ENCODE results near the gene SDK2.
"Not testable (repeated sequence)": the region's sequence is repeated elsewhere in the genome, so short reads cannot be mapped to it uniquely, and the experiment has no call there.

SDK2 gene

DNA sequence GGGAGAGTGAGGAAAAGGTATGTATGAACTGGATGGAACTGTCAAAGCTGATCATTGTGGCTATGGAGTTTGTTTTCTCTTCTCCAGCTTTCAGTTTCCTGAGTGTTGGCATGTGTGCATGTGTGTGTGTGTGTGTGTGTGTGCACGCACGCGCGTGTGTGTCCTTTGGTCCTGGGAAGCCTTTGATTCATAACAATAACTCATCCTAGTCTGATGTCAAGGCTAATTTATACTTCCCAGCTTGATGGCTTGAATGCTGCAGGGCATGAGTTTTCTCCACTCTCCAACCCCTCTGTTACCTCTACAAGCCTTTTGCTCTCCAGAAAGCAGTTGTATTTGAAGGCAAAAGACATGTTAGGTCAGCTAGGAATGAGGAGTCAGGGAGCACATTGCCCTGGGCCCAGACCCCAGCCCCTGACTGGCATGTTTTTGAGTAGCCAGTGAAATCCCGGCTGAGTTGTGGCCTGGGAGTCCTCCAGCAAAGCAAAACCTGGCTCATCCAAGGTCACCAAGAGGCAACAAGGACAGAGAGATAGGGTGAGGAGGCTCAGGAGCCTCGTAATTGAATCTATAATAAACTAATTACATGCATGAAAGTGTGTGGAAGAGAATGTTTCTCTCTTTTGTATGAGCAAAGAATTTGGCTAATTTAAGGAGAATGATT is 323.5 kb downstream of the SDK2 start:
- no peak for DNase-seq (ENCODE audit: low read depth)

- DNase-seq (ENCODE audit: low read depth): no peak
Observed at GRCh38 chr17:73319766-73320165, 324.5 kb downstream of the SDK2 start.

GRCh38 chr17:73318836-73319235 is 325.4 kb downstream of the SDK2 start:
- DNase-seq (ENCODE audit: low read depth): no peak

DNA sequence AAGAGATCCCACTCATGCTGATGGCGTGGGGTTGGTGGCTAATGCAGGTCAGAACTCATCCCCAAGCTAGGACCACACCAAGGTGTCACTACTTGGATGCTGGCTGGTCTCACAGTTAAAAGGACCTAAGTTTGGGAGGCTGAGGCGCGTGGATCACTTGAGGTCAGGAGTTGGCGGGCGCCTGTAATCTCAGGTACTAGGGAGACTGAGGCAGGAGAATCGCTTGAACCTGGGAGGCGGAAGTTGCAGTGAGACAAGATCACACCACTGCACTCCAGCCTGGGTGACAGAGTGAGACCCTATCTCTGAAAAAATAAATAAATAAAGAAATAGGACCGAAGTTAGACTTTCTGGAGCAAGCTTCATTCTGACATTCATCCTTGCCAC is 325.8 kb downstream of the SDK2 start:
- no peak for DNase-seq (ENCODE audit: low read depth)

- DNase-seq (ENCODE audit: low read depth): no peak
Observed at GRCh38 chr17:73317513-73318426, 326.5 kb downstream of the SDK2 start.

- DNase-seq (ENCODE audit: low read depth): no peak
Observed at GRCh38 chr17:73316919-73317505, 327.2 kb downstream of the SDK2 start.

DNA sequence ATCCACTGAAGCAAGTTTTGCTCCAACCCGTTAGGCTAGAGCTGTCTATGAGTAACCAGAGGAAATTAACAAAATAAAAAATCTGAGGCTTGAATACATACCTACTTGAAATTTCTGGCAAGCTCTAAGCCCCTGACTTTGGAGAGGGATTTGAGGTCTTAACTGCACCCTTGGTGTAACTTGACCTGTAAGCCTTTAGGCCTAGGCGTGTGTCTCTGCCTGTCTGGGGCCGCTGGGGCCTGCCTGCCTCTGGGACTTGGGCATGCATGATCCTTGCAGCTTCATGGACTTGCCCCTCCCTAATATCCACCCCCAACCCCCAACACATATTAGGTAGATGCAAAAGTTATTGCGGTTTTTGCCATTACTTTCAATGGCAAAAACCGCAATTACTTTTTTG is 328.8 kb downstream of the SDK2 start:
- DNase-seq (ENCODE audit: low read depth): no peak

GRCh38 chr17:73313526-73314127 is 330.6 kb downstream of the SDK2 start:
- no peak for DNase-seq (ENCODE audit: low read depth)

DNA sequence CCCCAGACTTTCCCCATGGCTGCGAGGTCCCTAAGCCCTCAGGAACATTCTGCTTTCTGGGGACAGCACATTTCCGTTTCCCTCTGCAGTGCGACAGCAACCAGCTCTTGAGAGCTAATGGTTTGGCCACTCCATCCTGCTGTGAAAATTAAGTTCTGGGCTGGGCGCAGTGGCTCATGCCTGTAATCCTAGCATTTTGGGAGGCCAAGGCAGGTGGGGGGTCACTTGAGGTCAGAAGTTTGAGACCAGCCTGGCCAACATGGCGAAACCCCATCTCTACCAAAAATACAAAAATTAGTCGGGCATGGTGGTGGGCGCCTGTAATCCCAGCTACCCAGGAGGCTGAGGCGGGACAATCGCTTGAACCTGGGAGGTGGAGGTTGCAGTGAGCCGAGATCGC is 331.4 kb downstream of the SDK2 start:
- DNase-seq (ENCODE audit: low read depth): not testable (repeated sequence)

- peak; percentile 85 for DNase-seq (ENCODE audit: low read depth)
Observed at GRCh38 chr17:73311781-73312641, 332.2 kb downstream of the SDK2 start, which contains the start of gene CDC42EP4. Gene CDC42EP4, minus strand, starts transcription at chr17:73312001. Its CDS starts 25,501 bp downstream, at chr17:73286500.

- no peak for DNase-seq (ENCODE audit: low read depth)
Observed at GRCh38 chr17:73311428-73311780, 332.8 kb downstream of the SDK2 start.

- no peak for DNase-seq (ENCODE audit: low read depth)
Observed at GRCh38 chr17:73309727-73310596, 334.3 kb downstream of the SDK2 start.

GRCh38 chr17:73308959-73309358 is 335.3 kb downstream of the SDK2 start:
- not testable (repeated sequence) for DNase-seq (ENCODE audit: low read depth)

- DNase-seq (ENCODE audit: low read depth): no peak
Observed at GRCh38 chr17:73308017-73308823, 336.0 kb downstream of the SDK2 start.

- no peak for DNase-seq (ENCODE audit: low read depth)
Observed at GRCh38 chr17:73307130-73307529, 337.1 kb downstream of the SDK2 start.

DNA sequence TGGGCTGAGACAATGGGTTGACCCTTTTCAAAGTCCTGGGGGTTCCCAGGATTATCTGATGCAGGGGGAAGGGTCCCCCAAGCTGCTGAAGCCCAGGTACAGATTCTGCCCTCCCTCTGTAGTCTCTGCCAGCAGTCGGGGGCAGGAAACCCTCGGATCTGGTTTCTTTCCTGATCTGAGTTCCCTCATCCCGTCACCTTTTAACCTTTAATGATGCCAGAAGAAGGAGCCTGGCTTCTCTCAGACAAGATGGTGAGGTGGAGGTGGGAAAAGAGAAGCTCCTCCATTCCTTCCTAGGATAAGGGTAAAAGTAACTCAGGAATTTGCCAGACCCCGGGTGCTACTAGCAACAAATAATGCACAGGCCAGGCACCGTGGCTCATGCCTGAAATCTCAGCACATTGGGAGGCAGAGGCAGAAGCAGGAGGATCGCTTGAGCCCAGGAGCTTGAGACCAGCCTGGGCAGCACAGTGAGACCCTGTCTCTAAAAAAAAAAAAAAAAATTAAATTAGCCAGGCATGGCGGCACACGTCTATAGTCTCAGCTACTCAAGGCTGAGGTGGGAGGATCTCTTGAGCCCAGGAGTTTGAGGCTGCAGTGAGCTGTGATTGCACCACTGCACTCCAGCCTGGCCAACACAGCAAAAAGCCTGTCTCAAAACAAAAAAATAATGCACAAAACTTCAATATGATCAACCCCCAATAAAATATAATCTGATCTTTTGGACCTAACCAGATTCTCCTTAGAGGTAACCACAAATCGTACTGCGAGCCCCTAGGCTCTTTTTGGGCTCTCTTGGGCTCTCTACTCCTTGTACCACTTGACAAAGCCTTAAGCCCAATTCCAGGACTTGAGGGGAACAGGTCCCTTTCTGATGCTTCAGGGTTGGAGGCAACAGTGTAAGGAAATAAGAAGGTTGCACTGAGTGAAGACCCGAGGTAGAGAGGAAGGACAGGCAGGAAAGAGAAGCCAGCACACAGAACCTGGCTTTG is 338.1 kb downstream of the SDK2 start:
- DNase-seq (ENCODE audit: low read depth): no peak

DNA sequence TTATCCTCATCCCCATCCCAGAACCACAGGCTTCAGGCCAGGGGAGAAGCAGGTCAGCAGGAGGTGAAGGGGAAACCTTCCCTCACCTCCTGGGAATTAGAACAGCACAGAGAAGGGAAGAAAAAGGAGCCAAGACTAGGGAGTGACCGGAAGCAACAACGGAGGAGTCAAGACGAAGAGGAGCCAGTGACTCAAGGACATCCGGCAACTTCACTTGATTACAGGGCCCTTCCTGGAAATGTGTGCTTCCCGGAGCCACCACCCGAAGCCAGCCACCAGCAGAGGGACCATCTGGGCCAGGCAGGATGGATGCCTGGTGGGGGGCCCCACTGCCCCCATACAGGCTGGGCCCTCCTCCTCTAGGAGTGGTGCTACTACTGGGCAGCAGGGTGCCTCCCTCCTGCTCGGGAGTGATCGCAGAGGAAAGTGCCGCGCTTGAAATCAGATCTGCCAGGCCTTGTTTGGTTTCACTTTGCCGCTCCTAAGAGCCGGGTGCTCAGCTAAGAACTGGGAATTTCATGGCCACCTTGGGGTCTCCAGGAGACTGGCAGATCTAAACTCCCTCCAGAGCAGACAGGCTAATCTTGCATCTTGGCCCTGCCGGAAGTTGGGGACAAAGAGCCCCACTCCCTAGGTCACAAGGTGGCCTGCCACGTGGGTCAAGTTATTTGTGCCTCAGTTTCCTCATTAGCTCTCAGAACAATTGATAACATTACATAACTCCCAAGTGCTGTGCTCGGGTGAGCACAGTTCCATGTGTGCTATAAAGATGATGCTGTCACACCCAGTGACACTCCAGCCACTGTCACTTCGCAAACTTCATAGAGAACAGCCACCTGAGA is 339.1 kb downstream of the SDK2 start:
- no peak for DNase-seq (ENCODE audit: low read depth)

GRCh38 chr17:73304438-73304837 is 339.8 kb downstream of the SDK2 start:
- no peak for DNase-seq (ENCODE audit: low read depth)
